ENCODE data around the gene PARP12. TPM values are rescaled to one million over a fixed set of nuclear protein-coding genes. Genes with fewer than 3 reads are reported as not detected.
A peak's percentile ranks its signal among the peaks of the same experiment; 100 is the strongest.

The PARP12 gene
- total RNA-seq, 1 donor from 2014 or later: 37.9 TPM

- peak; percentile 60 for DNase-seq (ENCODE audit: low read depth)
Observed at GRCh38 chr7:140035400-140036223, 27.1 kb downstream of the PARP12 start.

GRCh38 chr7:140034421-140034820 lies 28.3 kb downstream of the PARP12 start:
- DNase-seq (ENCODE audit: low read depth): no peak

- DNase-seq (ENCODE audit: low read depth): no peak
Observed at GRCh38 chr7:140033779-140034363, 28.9 kb downstream of the PARP12 start.

GRCh38 chr7:140033036-140033435 lies 29.7 kb downstream of the PARP12 start:
- no peak for DNase-seq (ENCODE audit: low read depth)

GRCh38 chr7:140031364-140031763 lies 31.4 kb downstream of the PARP12 start:
- no peak for DNase-seq (ENCODE audit: low read depth)

- DNase-seq (ENCODE audit: low read depth): no peak
Observed at GRCh38 chr7:140029072-140029471, 33.7 kb downstream of the PARP12 start.

- no peak for DNase-seq (ENCODE audit: low read depth)
Observed at GRCh38 chr7:140028311-140028710, 34.4 kb downstream of the PARP12 start.

- DNase-seq (ENCODE audit: low read depth): no peak
Observed at GRCh38 chr7:140027858-140028257, 34.9 kb downstream of the PARP12 start.

- DNase-seq (ENCODE audit: low read depth): no peak
Observed at GRCh38 chr7:140026935-140027334, 35.8 kb downstream of the PARP12 start.

GRCh38 chr7:140025814-140026433 lies 36.8 kb downstream of the PARP12 start:
- DNase-seq (ENCODE audit: low read depth): no peak

GRCh38 chr7:140025241-140025640 lies 37.5 kb downstream of the PARP12 start:
- DNase-seq (ENCODE audit: low read depth): no peak

- no peak for DNase-seq (ENCODE audit: low read depth)
Observed at GRCh38 chr7:140024585-140024984, 38.2 kb downstream of the PARP12 start.

- DNase-seq (ENCODE audit: low read depth): no peak
Observed at GRCh38 chr7:140023728-140024127, 39.0 kb downstream of the PARP12 start.

GRCh38 chr7:140022582-140023211 lies 40.1 kb downstream of the PARP12 start:
- no peak for DNase-seq (ENCODE audit: low read depth)

GRCh38 chr7:140021603-140022002 lies 41.1 kb downstream of the PARP12 start:
- no peak for DNase-seq (ENCODE audit: low read depth)

- no peak for DNase-seq (ENCODE audit: low read depth)
Observed at GRCh38 chr7:140019606-140020005, 43.1 kb downstream of the PARP12 start.

- no peak for DNase-seq (ENCODE audit: low read depth)
Observed at GRCh38 chr7:140019172-140019571, 43.6 kb downstream of the PARP12 start.

- DNase-seq (ENCODE audit: low read depth): no peak
Observed at GRCh38 chr7:140018125-140019043, 44.4 kb downstream of the PARP12 start.

GRCh38 chr7:140017543-140017942 lies 45.2 kb downstream of the PARP12 start:
- no peak for DNase-seq (ENCODE audit: low read depth)

- no peak for DNase-seq (ENCODE audit: low read depth)
Observed at GRCh38 chr7:140017034-140017433, 45.7 kb downstream of the PARP12 start.

- DNase-seq (ENCODE audit: low read depth): no peak
Observed at GRCh38 chr7:140016540-140016939, 46.2 kb downstream of the PARP12 start.
